ENCODE results near the gene TSPYL2. TPM values are rescaled to one million over a fixed set of nuclear protein-coding genes. Genes with fewer than 3 reads are reported as not detected.

Gene TSPYL2
- total and polyA plus RNA-seq, 2 experiments from 2014 or later, result 38.2 to 78.6 TPM

DNA sequence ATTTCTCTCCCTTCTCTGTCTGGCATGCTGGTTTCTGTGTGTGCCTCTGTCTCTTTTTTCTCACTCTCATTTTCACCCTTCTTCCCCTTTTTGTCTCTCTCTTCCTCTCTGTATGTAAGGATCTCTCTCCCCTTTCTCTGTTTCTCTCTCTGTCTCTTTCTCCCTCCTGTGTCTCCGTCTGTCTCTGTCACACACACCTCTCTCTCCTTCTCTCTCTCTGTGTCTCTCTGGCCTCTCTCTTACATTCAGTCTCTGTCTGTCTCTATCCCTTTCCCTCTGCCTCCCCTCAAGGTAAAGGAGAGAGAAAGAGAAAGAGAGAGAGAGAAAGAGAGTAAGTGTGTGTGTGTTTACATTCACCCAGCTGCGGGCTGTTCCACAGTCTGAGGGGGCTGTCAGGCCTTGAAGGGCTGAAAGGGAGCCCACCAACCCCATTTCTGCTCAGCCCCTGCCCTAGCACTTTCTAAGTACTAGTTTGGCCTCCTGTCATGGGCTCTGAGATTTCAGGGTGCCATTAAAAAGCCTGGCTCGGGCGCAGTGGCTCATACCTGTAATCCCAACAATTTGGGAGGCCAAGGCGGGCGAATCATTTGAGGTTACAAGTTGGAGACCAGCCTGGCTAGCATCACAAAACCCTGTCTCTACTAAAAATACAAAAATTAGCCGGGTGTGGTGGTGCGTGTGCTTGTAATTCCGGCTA, 9.6 kb upstream of the TSPYL2 start:
- peak overlapping the region; percentile 64 for H3K4me2 ChIP-seq
- 84% methylated on average over 9 of the region's 9 CpGs for WGBS (ENCODE audit: low lambda C conversion rate, missing lambda C conversion rate)

DNA sequence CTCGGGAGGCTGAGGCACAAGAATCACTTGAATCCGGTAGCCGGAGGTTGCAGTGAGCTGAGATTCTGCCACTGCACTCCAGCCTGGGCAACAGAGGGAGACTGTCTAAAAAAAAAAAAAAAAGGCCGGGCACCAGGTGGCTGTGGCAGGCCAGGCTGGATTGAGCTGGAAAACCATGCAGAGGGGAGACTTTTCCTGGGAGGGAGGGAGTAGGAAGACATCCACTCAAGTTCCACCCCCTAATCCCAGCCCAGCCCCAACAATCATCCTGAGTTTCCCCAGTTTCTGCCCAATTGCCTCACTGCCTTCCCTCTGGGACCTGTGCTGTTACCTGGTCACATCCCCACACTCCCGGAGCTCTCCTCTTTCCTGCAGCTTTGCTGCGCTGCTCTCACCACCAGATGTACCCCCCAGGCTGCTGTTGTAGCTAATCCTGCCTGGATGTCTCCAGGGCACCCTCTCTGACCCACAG, 9.0 kb upstream of the TSPYL2 start:
- H4K20me1 ChIP-seq (ENCODE audit: insufficient read depth, poor library complexity, severe bottlenecking), result no peaks in the 10 kb centered on the region
- H2AFZ ChIP-seq, result no peak overlapping the region
- no peak for DNase-seq (ENCODE audit: low spot score)
- H3K4me2 ChIP-seq, result no peak overlapping the region
- no peaks in the 10 kb centered on the region for H3K27me3 ChIP-seq
- H3K27ac ChIP-seq, result no peak overlapping the region
- no peaks in the 10 kb centered on the region for H3K9me2 ChIP-seq (replicated peaks; ENCODE audit: insufficient read depth)
- H3K4me1 ChIP-seq (ENCODE audit: insufficient read depth), result no peaks in the 10 kb centered on the region
- 80% methylated on average over 6 of the region's 6 CpGs for WGBS (ENCODE audit: low lambda C conversion rate, missing lambda C conversion rate)
- no peaks in the 10 kb centered on the region for H3K36me3 ChIP-seq (replicated peaks; ENCODE audit: insufficient read depth, low read depth)
- no peaks in the 10 kb centered on the region for H3K9me3 ChIP-seq (ENCODE audit: low read depth)
- H3K4me3 ChIP-seq, result no peak overlapping the region
- TF ChIP-seq, protein P1, sequence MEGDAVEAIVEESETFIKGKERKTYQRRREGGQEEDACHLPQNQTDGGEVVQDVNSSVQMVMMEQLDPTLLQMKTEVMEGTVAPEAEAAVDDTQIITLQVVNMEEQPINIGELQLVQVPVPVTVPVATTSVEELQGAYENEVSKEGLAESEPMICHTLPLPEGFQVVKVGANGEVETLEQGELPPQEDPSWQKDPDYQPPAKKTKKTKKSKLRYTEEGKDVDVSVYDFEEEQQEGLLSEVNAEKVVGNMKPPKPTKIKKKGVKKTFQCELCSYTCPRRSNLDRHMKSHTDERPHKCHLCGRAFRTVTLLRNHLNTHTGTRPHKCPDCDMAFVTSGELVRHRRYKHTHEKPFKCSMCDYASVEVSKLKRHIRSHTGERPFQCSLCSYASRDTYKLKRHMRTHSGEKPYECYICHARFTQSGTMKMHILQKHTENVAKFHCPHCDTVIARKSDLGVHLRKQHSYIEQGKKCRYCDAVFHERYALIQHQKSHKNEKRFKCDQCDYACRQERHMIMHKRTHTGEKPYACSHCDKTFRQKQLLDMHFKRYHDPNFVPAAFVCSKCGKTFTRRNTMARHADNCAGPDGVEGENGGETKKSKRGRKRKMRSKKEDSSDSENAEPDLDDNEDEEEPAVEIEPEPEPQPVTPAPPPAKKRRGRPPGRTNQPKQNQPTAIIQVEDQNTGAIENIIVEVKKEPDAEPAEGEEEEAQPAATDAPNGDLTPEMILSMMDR (IDR thresholded peaks at IDR 0.05; ENCODE audit: poor library complexity), result no peak
- no peak for TF ChIP-seq EZH2 (IDR thresholded peaks at IDR 0.05; ENCODE audit: borderline replicate concordance)
- no peak for TF ChIP-seq EZH2phosphoT487 (IDR thresholded peaks at IDR 0.05; ENCODE audit: low read depth, severe bottlenecking, unreplicated experiment)
- no peaks in the 10 kb centered on the region for H3K79me2 ChIP-seq

More for the DNA sequence above, 9.6 kb upstream of the TSPYL2 start:
- no peaks in the 10 kb centered on the region for H3K9me3 ChIP-seq (ENCODE audit: low read depth)
- H3K9me2 ChIP-seq (replicated peaks; ENCODE audit: insufficient read depth), result no peaks in the 10 kb centered on the region
- H3K79me2 ChIP-seq, result no peaks in the 10 kb centered on the region
- no peaks in the 10 kb centered on the region for H4K20me1 ChIP-seq (ENCODE audit: insufficient read depth, poor library complexity, severe bottlenecking)
- no peak for DNase-seq (ENCODE audit: low spot score)
- no peaks in the 10 kb centered on the region for H3K27me3 ChIP-seq
- no peaks in the 10 kb centered on the region for H3K36me3 ChIP-seq (replicated peaks; ENCODE audit: insufficient read depth, low read depth)
- no peak overlapping the region for H3K4me3 ChIP-seq
- H3K4me1 ChIP-seq (ENCODE audit: insufficient read depth), result no peaks in the 10 kb centered on the region
- TF ChIP-seq, protein P1 (IDR thresholded peaks at IDR 0.05; ENCODE audit: poor library complexity), result no peak
- no peak for TF ChIP-seq EZH2phosphoT487 (IDR thresholded peaks at IDR 0.05; ENCODE audit: low read depth, severe bottlenecking, unreplicated experiment)
- no peak for TF ChIP-seq EZH2 (IDR thresholded peaks at IDR 0.05; ENCODE audit: borderline replicate concordance)
- peak overlapping the region; percentile 31 for H3K27ac ChIP-seq
- no peak overlapping the region for H2AFZ ChIP-seq

- H3K27me3 ChIP-seq, result no peaks in the 10 kb centered on the region
- H3K4me1 ChIP-seq (ENCODE audit: insufficient read depth), result no peaks in the 10 kb centered on the region
Observed at GRCh38 chrX:53075011-53075410, 7.2 kb upstream of the TSPYL2 start.

More at GRCh38 chrX:53075011-53075410, 7.2 kb upstream of the TSPYL2 start:
- no peaks in the 10 kb centered on the region for H3K36me3 ChIP-seq (replicated peaks; ENCODE audit: insufficient read depth, low read depth)
- H3K79me2 ChIP-seq, result no peaks in the 10 kb centered on the region
- no peak overlapping the region for H2AFZ ChIP-seq
- H3K4me2 ChIP-seq, result no peak overlapping the region
- no peaks in the 10 kb centered on the region for H3K9me2 ChIP-seq (replicated peaks; ENCODE audit: insufficient read depth)
- WGBS (ENCODE audit: low lambda C conversion rate, missing lambda C conversion rate), result 82% methylated on average over 7 of the region's 7 CpGs
- no peaks in the 10 kb centered on the region for H4K20me1 ChIP-seq (ENCODE audit: insufficient read depth, poor library complexity, severe bottlenecking)
- no peaks in the 10 kb centered on the region for H3K9me3 ChIP-seq (ENCODE audit: low read depth)
- DNase-seq (ENCODE audit: low spot score), result no peak
- TF ChIP-seq, protein P1 (IDR thresholded peaks at IDR 0.05; ENCODE audit: poor library complexity), result no peak
- TF ChIP-seq EZH2 (IDR thresholded peaks at IDR 0.05; ENCODE audit: borderline replicate concordance) (no peak), EZH2phosphoT487 (IDR thresholded peaks at IDR 0.05; ENCODE audit: low read depth, severe bottlenecking, unreplicated experiment) (no peak)
- no peak overlapping the region for H3K4me3 ChIP-seq
- H3K27ac ChIP-seq, result no peak overlapping the region

Measured in hepatocyte (in vitro differentiated cells).